GM21737 (cell line): ENCODE measurements around the gene RAB43.
"Not testable (repeated sequence)": the region's sequence is repeated elsewhere in the genome, so short reads cannot be mapped to it uniquely, and the experiment has no call there.

Source experiments
- ATAC-seq: cut with Tn5 transposase; IDR thresholded peaks from one replicate; pipeline ENCODE4 v1.9.1; 2021; ENCODE audit warnings: mild to moderate bottlenecking, moderate library complexity; ENCODE audit not compliant: unreplicated experiment

The RAB43 gene

DNA sequence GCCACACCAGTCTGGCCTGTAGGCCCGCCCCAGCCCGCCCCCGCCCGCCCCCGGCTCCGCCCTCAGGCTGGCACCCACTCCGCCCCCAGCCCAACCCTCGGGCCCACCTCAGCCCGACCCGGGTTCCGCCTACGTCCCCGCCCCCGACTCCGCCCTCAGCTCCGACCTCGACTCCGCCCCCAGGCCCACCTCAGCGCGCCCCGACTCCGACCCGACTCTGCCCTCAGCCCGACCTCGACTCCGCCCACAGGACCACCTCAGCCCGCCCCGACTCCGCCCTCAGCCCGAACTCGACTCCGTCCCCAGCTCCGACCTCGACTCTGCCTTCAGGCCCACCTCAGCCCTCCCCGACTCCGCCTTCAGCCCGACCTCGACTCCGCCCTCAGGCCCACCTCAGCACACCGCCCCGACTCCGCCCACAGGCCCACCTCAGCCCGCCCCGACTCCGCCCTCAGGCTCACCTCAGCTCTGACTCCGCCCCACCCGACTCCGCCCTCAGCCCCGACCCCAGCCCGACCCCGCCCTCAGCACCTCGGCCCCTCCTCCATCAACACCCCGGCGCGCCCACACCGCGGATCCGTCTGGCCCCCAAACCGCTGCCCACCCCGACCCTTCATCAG is at the start of gene RAB43:
RAB43 (minus strand) TSS at position 13 of the 620 bp plus-strand sequence. CDS start 315 bp downstream, outside the sequence.
- peak; percentile 53 for ATAC-seq

DNA sequence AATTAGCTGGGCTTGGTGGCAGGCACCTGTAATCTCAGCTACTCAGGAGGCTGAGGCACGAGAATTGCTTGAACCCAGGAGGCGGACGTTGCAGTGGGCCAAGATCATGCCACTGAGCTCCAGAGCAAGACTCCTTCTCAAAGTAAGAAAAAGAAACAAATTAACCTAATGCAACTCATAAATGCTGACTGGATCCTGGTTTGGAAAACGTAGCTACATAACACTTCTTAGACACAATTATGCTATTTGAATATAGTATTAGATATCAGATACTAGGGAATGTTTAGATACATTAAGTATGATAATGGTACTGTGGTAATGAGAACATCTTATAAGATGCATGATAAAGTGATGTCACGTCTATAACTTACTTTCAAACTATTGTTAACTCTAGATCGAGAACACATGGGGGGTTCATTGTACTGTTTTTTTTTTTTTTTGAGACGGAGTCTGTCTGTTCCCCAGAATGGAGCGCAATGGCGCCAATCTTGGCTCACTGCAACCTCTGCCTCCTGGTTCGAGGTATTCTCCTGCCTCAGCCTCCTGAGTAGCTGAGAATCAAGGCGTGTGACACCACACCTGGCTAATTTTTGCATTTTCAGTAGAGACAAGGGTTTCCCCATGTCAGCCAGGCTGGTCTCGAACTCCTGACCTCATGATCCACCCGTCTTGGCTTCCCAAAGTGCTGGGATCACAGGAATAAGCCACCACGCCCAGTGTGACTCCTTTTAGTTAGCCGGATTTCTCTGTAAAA is 45.2 kb upstream of the RAB43 start:
- no peak for ATAC-seq

DNA sequence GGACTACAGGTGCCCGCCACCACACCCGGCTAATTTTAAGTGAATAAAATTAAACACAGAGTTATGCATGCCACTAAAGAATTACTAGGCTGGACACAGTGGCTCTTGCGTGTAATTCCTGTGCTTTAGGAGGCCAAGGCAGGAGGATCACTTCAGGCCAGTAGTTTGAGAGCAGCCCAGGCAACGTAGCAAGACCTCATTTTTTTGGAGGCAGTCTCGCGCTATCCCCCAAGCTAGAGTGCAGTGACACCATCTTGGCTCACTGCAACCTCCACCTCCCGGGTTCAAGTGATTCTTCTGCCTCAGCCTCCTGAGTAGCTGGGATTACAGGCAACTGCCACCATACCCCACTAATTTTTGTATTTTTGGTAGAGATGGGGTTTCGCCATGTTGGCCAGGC is 44.0 kb upstream of the RAB43 start:
- not testable (repeated sequence) for ATAC-seq

DNA sequence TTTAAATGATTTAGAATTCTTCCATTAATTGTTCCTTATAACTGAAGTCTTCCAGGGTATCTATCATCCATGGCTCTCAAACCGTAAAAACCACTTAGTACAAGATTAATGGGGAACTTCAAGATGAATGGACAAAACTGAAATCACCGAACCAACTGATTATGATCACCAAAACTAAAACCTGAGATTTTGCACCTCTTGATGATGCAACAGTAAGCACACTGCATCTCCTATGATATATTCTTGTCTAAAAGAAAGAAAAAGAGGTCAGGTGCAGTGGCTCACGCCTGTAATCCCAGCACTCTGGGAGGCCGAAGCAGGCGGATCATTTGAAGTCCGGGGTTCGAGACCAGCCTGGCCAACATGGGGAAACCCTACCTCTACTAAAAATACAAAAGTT is 42.9 kb upstream of the RAB43 start:
- ATAC-seq = no peak

DNA sequence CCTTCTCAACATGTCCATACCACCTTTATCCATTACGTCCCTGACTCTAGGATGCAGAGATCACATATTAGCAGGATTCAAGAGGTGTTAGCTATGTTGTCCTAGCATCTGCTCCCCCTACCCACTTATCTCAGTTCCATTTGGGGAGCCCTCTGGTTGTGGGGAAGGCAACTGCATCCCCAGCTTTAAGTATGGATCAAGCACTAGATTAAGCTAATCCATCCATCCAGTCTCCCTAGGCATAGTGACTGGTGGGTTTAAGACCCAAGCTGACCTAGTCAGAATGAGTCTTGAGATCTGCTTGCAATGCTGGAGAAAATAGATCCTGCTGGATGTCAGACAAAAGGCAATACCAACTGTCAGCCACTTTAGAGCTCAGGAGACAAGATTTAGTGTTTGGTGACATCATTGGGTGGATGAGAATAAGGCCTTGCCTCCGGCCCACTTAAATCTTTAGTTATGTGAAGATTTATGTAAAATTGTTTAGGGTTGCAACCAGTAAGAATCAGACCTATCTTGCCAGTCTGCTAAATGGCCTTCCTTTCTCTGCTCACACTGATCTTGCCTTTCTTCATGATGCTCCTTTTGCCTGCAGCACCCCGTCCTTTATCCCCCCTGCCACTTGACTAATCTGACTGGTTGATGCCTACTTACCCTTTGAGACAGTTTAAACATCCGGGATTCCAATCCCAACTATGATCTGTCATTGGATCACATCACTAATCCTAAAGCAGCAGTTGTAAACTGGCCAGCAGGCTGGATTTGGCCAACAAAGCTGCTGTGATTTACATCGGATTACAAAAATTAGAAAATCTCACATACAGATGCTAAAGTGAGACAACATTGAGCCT is 41.4 kb upstream of the RAB43 start:
- ATAC-seq = no peak

DNA sequence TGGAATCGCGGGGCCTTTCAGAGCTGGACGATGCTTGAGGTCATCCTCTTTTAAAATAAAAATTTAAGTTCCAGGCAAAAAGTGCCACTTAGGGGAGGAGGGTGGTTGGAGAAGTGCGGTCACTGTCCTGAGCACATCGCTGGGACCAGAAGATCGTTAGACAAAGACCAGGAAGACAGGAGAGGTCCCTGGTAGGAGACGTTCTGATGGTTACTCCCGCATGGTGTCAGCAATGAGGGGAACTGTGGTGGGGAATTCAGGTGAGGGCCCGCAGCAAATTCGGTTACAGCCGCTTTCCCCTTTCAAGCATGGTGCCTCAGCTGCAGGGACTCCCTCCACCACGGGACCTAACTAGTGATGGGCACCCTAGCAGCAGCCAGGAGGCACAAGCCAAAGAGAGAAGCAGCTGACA is 40.3 kb upstream of the RAB43 start:
- peak; percentile 12 for ATAC-seq

DNA sequence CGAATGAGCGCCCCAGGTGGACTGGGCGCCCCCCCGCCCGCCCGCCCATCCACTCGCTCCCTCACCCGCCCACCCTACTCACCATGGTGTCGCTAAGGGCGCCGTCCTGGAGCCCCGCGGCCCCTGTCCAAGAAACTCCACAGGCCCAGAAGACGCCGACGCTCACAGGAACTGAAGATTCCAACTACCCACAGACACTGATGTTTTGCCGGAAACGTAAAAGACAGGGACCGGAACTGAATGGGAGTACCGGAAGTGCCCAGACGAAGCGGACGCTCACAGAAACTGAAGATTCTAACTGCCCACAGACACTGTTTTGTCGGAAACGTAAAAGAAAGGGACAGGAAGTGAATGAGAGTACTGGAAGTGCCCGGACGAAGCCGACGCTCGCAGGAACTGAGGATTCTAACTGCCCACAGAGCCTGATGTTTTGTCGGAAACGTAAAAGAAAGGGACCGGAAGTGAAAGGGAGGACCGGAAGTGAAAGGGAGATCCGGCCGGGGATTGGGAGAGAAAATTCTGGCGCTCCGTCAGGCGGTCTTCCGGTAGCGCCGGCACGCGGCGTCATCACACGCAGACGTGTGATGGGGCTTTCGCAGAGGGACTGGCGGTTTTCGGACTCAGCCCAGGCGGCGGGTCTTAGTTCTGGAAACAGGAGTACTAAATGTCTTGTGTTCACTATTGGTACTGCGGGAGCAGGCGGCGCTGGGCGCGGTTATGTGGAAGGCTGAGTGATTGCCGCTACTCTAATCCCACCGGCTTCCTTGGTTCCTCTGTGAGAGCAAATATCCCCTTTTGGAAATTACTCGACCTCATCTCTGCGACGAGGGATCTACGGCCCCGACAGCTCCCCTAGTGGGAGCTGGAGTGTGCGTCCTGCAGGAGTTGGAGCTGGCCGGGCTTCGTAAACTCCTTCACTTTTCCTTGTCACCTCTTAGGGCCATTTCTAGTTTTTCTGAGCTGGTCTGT is 39.6 kb upstream of the RAB43 start, which contains the start of gene ISY1:
ISY1 (minus strand) TSS at position 173 of the 969 bp plus-strand sequence; CDS start at position 85, 88 bp downstream.
- ATAC-seq = peak; percentile 78

DNA sequence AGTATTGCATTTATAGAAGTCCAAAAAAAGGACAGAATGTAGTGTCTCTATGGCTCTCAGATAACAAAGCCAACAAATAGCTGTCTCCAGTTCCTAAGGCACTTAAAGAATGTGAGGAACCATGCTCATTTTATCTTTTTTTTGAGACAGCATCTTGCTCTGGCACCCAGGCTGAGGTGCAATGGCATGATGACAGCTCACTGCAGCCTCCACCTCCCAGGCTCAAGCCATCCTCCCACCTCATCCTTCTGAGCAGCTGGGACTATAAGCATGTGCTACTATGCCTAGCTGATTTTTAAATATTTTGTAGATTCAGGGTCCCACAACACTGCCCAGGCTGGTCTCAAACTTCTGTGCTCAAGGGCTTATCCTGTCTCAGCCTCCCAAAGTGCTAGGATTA is 23.2 kb upstream of the RAB43 start:
- ATAC-seq = no peak

DNA sequence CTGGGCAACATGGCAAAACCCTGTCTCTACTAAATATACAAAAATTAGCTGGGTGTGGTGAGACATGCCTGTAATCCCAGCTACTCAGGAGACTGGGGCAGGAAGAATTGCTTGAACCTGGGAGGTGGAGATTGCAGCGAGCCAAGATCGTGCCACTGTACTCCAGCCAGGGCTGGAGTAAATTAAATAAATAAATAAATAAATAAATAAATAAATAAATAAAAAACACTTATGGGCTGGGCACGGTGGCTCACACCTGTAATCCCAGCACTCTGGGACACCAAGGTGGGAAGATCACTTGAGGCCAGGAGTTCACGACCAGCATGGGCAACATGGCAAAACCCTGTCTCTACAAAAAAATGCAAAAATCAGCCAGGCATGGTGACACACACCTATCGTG is 19.4 kb upstream of the RAB43 start:
- ATAC-seq = not testable (repeated sequence)

DNA sequence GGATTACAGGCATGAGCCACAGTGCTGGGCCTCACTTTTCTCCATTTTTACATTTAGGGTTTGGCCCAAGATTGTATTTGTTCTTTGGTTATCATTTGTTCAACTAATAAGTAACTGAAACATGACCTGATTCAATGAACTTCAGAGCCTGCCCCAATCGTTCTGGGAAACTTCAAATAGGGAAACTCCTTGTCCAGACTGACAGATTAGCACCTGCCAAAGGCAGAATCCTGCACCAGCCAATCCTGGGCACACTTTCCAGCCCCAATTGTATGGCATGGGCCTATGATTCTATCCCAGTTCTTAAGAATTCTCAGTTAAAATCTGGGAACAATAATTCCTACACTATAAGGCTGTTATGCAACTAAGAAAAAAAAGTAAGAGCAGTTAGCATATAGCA is 18.3 kb upstream of the RAB43 start:
- no peak for ATAC-seq

DNA sequence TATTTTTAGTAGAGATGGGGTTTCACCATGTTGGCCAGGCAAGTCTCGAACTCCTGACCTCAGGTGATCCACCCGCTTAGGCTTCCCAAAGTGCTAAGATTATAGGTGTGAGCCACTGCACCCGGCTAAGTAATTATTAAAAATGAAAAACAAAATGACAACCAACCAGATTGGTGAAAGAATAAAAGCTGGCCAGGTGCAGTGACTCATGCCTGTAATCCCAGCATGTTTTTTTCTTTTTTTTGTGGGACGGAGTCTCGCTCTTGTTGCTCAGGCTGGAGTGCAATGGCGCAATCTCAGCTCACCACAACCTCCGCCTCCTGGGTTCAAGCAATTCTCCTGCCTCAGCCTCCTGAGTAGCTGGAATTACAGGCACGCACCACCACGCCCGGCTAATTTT is 14.7 kb upstream of the RAB43 start:
- ATAC-seq = not testable (repeated sequence)

DNA sequence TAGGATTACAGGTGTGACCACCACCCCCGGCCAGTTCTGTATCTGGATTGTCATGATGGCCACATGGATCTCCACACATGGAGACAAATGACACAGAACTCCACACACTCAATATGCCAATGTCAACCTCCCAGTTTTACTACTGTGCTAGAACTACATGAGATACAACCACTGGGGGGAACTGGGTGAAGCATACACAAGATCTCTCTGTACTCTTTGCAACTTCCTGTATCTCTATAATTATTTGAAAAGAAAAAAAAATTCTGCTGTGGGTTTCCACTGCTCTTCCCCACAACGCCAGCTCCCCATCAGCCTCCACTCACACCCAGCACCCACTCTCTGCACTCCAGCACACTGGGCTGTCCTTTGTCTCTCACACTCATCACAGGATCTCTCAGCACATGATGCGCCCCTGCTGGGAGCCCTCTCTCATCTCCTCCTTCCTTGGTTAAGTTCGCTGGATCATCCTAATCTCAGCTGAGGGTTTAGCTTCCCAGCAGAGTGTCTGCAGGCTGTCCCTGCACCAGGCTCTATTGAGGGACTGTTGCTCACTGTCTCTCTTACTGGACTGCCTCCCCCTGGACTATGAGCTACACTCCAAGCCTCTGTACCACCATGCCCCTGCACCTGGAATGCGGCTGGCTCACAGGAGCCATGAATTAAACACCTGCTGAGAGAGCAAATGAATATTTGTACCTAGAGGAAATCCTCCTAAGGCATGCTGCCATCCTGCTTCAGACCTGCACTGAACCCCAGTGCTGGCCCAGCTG is 10.7 kb upstream of the RAB43 start:
- ATAC-seq = no peak

DNA sequence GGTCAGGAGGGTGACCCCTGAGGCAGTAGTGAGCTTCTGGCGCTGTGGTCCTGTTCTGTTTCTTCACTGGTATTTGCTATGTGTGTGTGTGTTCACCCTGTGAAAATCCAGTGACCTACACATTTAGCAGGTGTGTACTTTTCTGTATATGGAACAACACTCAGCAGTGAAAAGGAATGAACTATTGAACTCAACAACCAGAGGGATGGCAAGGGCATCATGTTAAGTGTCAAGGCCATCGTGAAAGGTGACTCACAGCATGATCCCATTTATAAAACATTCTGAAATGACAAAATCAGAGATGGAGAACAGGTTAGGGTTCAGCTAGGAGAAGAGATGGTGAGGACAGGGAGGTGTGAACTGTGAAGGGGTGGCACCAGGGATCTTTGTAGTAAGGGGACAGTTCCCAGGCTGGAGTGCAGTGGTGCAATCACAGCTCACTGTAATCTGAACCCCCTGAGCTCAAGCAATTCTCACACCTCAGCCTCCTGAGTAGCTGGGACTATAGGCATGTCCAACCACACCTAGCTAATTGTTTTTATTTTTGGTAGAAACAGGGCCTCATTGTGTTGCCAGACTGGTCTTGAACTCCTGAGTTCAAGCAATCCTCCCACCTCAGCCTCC is 10.0 kb upstream of the RAB43 start:
- no peak for ATAC-seq

DNA sequence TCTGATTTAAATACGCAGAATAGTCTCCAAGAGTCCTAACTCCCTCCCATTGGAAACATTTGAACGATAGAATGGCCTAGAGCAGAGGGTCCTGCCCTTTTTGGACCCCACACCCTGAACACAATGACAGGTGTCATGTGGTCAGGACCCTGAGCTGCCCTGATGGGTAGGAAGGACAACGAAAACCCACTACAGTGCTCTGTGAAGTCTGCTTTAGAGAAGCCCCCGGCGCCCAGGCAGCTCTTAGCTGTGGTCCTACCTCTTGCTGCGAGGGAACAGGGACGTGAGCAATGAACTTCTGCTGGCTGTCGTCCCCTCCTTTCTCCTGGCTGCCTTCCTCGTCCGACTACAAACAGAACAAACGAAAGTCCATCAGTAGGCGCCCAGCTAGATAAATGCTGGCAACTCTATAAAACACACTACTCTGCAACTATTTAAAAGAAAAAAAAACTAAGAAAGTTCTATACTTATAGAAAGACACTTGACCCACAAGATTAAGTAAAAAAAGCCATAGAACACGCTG is 8.7 kb upstream of the RAB43 start:
- no peak for ATAC-seq

DNA sequence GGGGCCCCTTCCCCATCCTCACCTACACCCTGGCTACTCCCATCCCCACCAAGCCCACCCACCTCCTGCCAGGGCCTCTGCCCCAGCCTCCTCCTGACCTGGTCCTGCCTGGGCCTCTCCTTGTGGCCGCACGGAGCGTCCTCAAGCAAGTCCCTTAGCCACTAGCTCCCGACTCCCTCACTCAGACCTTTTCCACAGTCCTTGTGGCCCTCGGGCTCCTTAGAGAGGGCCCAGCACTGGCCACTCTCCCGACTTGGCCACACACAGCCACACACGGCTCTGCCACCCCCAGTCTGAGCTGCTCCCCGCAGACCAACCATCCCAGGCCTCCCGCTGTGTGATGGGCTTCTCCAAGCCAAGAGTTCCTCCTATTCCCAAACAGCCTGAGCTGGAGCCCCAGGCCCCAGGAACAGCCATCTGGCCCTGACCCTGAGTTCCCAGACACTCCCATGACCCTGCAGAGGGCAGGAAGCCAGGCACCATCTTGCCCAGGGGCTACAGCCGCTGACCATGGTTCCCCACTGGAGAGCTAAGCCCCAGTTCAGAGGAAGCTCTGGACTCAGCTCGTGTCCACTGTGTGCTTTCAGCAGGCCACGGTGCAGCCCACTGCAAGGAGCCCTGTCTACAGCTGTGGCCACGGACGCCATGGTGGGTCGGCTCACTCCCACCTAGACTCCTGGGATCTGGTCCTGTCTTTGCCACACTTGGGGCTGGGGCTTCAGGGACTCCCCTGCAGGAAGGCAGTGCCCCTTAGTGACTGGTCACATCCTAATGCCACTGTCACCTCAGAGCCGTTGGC is 7.0 kb upstream of the RAB43 start:
- no peak for ATAC-seq

DNA sequence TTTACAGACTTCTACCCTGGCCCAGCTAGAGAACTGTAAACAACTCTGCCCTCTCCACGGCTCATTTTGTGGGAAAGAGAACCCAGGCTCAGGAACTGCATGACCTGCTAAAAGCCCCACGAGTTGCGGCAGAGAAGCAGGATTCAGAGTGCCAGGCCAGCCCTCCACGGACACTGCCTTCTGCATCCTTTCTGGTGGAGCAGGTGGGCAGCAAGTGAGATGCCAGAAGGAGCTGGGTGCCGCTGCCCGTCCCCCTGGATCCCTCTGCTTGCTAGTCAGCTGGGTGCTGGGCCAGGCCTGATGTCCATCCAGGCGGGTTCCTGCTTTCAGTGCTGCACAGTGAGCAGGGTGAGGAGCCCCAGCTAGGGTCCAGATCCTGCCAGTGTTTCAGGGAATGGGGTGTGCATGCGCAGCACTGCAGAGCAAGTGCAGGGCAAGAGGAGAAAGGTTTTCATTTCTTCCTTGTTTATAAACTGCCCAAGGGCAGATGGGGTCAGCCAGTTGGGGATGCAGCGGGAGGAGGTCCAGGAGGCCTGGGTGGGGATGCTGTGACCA is 5.2 kb upstream of the RAB43 start:
- ATAC-seq = no peak

DNA sequence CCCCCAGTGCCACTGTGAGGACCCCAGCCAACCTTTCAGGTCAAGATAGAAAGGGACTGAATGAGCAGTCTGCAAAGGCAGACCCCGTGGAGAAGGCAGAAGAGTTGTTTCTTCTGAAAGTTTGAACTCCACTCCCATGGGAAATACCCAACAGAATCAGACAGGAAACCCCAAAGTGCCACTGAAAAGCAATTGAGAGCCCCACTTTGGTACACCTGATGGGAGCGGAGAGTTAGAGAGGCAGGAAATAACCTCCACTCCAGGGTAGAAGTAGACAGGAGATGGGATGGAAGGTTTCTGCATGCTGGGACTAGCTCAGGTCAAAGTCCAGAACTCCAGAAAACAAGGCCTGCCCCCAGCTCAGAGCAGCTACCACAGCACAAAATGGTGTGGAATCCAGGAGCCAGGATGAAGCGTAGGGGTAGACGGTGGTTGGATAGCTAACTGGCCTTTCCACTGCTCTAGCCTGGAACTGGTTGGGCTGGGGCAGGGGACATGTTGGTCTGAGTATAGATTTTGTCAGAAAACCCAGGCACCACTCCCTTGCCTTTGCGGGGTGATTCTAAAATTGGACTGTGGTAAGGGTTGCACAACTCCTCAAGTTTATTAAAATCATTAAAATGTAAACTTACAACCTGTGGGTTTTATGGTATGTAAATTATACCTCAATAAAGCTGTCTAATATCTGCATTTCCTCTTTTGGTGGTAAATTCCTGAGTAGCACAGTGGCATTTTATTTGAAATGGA is 1.9 kb upstream of the RAB43 start:
- no peak for ATAC-seq
